Motor neuron (in vitro differentiated cells): ENCODE measurements around the gene DAP3. TPM values are rescaled to one million over a fixed set of nuclear protein-coding genes. Genes with fewer than 3 reads are reported as not detected.
"Not testable (repeated sequence)": the region's sequence is repeated elsewhere in the genome, so short reads cannot be mapped to it uniquely, and the experiment has no call there.

ENCODE experiments used
- ATAC-seq, 8 experiments: fragments of 200-7000 bp; cut with Tn5 transposase; replicated peaks in 6 of 8; 2 replicates each; pipeline ENCODE4 v1.8.0; 2021; ENCODE audit warnings: mild to moderate bottlenecking in 8 of 8, moderate library complexity in 8 of 8
- H3K27ac ChIP-seq, 2 donors: fragments of 250-450 bp; sonication (Bioruptor Pico); 2 replicates each; pipeline ENCODE4 v1.9.0; 2021; ENCODE audit warnings: antibody characterized with exemption in 2 of 2, mild to moderate bottlenecking in 2 of 2, moderate library complexity in 1 of 2
- H3K4me1 ChIP-seq, 2 donors: fragments of 250-450 bp; sonication (Bioruptor Pico); replicated peaks in 1 of 2; 2 replicates each; pipeline ENCODE4 v1.6.1; 2021; ENCODE audit warnings: antibody characterized with exemption in 2 of 2, mild to moderate bottlenecking in 2 of 2, moderate library complexity in 1 of 2
- H3K4me3 ChIP-seq, 5 donors: fragments of 250-450 bp; sonication (Bioruptor Pico); 2 replicates each; pipeline ENCODE4 v1.9.0; 2021; ENCODE audit warnings: antibody characterized with exemption in 5 of 5, mild to moderate bottlenecking in 5 of 5, moderate library complexity in 4 of 5
- whole genome bisulfite sequencing, 10 experiments: fragments of 450-650 bp; shearing (Covaris generic); methylation state at CpG; one replicate each; pipeline ENCODE4 v1.0.0; 2022; 5-methylcytosine and 5-hydroxymethylcytosine counted together
- in situ Hi-C, 9 experiments: fragments of 400-800 bp; cut with MboI; loops; one replicate each; pipeline ENCODE4 v1.15.0; 2021; ENCODE audit warnings: low sequenced_read_pairs in 9 of 9, low pct_unique_long_range_greater_than_20kb in 2 of 9; ENCODE audit not compliant: unreplicated experiment in 9 of 9
- total RNA-seq, 8 experiments: library from RNA; unstranded; fragments of 300-600 nt; gene quantifications; 2 replicates each; pipeline versions ENCODE4 v1.2.3 to v1.2.4, GENCODE V29; 2022

The DAP3 gene
- total RNA-seq, 8 experiments from 2014 or later, result 88.3 to 169 (median 120) TPM

- H3K27ac ChIP-seq, result peak overlapping the region; percentile 84 to 85
- H3K4me1 ChIP-seq, result peaks cover 0 to 4% of the 10 kb centered on the region in 2 donors
- peak overlapping the region; percentile 43 to 51 (median 47) for H3K4me3 ChIP-seq
- in situ Hi-C loops, result no loop called here
- WGBS, 10 experiments, result 29 to 85% (median 63%) methylated on average over 1 to 9 of the region's 9 CpGs
- ATAC-seq, result no peak
Observed at GRCh38 chr1:155744711-155745283, 55.9 kb downstream of the DAP3 start.

DNA sequence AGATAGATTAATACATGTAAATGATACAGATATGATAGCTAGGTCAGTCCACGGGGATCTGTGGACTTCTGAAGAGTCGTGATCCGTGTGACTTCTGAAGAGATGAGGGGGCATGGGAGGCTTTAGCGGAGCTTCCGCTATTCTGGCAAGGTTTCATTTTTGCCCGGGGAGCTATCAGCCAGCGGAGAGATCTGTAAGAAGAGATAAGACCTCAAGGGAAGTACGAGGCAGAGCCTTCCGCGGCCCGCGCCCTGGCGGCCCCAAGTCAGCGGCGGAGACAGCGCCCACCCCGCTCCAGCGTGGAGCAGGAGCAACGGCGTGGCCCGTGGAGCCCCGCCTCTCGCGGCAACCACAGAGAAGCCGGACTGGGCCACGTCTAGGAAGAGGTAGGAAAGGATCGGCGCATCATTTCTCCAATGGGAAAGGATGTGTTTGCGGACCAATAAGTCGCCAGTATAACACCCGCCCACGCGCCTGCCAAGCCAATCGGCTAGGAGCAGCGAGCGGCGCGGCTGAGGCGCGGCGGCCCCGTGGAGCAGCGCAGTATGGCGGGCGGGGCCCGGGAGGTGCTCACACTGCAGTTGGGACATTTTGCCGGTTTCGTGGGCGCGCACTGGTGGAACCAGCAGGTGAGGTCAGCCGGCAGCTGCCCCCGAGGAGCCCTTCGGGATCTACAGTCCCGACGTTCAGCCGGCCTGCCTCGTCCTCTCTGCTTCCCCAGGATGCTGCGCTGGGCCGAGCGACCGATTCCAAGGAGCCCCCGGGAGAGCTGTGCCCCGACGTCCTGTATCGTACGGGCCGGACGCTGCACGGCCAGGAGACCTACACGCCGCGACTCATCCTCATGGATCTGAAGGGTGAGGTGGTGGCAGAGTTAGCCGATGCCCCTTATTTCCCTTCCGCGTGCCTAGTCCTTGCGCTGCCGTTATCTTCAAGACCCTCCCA lies 56.7 kb downstream of the DAP3 start:
- peak; percentile 90 to 97 (median 94) for ATAC-seq
- Histone ChIP-seq H3K4me3 (peak overlapping the region; percentile 43 to 51 (median 47)), H3K27ac (peak overlapping the region; percentile 84 to 85)
- in situ Hi-C loops, H3K4me1 ChIP-seq: not testable (repeated sequence)
- WGBS, 10 experiments, result 0 to 6% (median 0%) methylated on average over 1 to 15 of the region's 77 CpGs; no CpG with 5 or more reads in 1 of the 10 experiments

- in situ Hi-C loops, ATAC-seq, H3K4me1 ChIP-seq, H3K27ac ChIP-seq, H3K4me3 ChIP-seq: not testable (repeated sequence)
- 80 to 100% (median 100%) methylated on average over 1 to 2 of the region's 12 CpGs; no CpG with 5 or more reads in 5 of the 10 experiments for WGBS, 10 experiments
Observed at GRCh38 chr1:155747586-155747985, 58.7 kb downstream of the DAP3 start.

DNA sequence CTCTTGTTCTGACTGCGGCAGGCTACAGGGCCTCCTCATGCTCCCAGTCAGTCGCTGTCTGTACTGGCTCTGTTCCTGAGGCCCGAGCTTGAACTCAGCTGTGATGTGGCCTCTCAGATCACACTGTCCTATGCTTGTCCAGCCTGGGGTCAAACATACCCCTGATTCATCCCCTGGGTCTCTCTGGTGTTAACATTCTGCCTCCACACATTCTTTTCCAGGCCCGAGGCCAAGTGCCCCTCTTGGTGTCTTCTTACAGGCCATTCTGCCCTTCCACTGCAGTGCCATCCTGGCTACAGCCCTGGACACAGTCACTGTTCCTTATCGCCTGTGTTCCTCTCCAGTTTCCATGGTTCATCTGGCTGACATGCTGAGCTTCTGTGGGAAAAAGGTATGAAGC lies 59.2 kb downstream of the DAP3 start:
- WGBS, 10 experiments, result 80 to 100% (median 98%) methylated on average over 1 to 3 of the region's 5 CpGs; no CpG with 5 or more reads in 6 of the 10 experiments
- ATAC-seq, H3K27ac ChIP-seq, in situ Hi-C loops, H3K4me1 ChIP-seq, H3K4me3 ChIP-seq: not testable (repeated sequence)

DNA sequence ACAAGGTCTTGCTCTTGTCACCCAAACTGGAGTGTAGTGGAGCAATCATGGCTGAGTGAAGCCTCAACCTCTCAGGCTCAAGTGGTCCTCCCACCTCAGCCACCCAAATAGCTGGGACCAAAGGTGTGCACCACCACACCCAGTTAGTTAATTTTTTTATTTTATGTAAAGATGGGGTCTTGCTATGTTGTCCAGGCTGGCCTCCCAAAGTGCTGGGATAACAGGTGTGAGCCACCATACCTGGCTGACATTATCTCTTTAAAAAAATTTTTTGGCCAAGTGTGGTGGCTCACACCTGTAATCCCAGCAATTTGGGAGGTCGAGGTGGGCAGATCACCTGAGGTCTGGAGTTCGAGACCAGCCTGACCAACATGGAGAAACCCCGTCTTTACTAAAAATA lies 70.1 kb downstream of the DAP3 start:
- H3K4me3 ChIP-seq, H3K27ac ChIP-seq, ATAC-seq, in situ Hi-C loops, H3K4me1 ChIP-seq: not testable (repeated sequence)
- WGBS, 10 experiments, result 90 to 100% (median 98%) methylated on average over 1 to 3 of the region's 3 CpGs; no CpG with 5 or more reads in 4 of the 10 experiments

DNA sequence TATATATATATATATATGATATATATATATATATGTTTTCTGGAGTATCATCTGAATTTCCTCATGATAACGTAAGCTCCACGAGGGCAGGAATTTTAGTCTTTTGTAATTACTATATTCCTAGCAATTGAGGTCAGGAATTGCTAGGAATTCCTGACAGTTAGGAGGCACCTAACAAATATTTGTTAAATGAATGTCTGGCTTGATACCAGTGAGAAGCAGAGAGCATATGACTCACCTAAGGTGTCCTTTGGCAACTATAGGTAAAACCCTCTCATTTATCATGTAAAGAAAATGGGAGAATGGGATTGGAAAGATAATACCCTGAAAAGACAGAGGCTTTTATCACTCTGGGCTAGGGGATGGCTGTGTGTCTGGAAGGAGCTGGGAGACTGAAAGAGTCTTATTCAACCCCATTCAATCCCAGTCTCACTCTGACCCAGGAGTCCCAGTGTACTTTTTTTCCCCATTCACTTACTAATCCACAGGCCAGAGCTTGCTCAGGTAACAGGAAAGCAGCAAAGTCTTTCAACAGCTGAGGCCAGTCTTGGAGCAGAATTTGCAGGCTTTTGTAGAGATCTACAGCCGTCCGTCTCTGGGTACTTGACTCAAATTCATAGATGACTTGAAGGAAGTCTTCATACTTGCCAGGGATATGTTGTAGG lies 71.2 kb downstream of the DAP3 start:
- Histone ChIP-seq H3K27ac (no peak overlapping the region), H3K4me3 (no peak overlapping the region), H3K4me1 (no peaks in the 10 kb centered on the region)
- ATAC-seq, result no peak
- in situ Hi-C loops, result loop anchor here in 1 of 9 experiments (10.0 kb wide), 1 partner anchor 65 kb away; no protein-coding TSS in a partner anchor
- WGBS, 10 experiments, result 80 to 100% (median 94%) methylated on average over 1 to 4 of the region's 4 CpGs; no CpG with 5 or more reads in 1 of the 10 experiments

DNA sequence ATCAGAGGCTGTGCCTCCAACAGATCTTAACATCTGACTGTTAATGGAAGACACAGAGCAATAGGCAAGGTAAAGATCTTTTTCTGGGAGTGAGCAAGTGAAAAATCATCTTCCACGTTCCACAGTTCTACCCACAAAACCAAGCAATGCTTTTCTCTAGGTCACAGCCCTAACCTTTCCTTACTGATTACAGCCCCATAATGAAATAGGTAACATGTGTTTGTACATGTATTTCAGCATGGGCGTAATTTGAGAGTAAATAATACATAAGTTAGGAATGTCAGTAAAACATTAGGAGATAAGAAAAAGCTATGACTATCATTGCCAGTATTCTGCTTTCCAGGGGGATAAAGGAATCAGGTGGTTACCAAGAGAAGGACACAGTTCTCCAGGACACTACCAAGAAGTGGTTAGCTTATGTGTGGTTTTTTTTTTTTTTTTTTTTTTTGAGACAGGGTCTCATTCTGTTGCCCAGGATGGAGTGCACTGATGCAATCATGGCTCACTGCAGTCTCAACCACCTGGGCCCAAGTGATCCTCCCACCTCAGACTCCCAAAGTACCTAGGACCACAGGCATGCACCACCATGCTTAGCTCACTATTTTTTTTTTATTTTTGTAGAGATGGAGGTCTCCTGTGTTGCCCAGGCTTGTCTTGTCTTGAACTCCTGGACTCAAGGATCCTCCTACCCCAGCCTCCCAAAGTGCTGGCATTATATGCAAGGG lies 72.0 kb downstream of the DAP3 start:
- in situ Hi-C loops, result loop anchor here in 1 of 9 experiments (10.0 kb wide), 1 partner anchor 64 kb away; no protein-coding TSS in a partner anchor
- Histone ChIP-seq H3K4me3 (no peak overlapping the region), H3K27ac (no peak overlapping the region), H3K4me1 (no peaks in the 10 kb centered on the region)
- no peak for ATAC-seq
- 60 to 100% (median 100%) methylated on average over 1 to 2 of the region's 2 CpGs; no CpG with 5 or more reads in 2 of the 10 experiments for WGBS, 10 experiments

GRCh38 chr1:155761736-155762405 lies 73.0 kb downstream of the DAP3 start:
- Histone ChIP-seq H3K27ac (no peak overlapping the region), H3K4me3 (no peak overlapping the region), H3K4me1 (no peaks in the 10 kb centered on the region)
- 87 to 100% (median 94%) methylated on average over 1 to 11 of the region's 11 CpGs; no CpG with 5 or more reads in 2 of the 10 experiments for WGBS, 10 experiments
- no peak for ATAC-seq
- in situ Hi-C loops, result loop anchor here in 1 of 9 experiments (10.0 kb wide), 1 partner anchor 63 kb away; no protein-coding TSS in a partner anchor

- in situ Hi-C loops, result loop anchor here in 1 of 9 experiments (10.0 kb wide), 1 partner anchor 62 kb away; no protein-coding TSS in a partner anchor
- not testable (repeated sequence) for H3K4me3 ChIP-seq, H3K4me1 ChIP-seq, H3K27ac ChIP-seq
- 20 to 100% (median 96%) methylated on average over 1 to 6 of the region's 6 CpGs for WGBS, 10 experiments
- peak; percentile 28 to 69 (median 60) for ATAC-seq
Observed at GRCh38 chr1:155763090-155763815, 74.4 kb downstream of the DAP3 start.

GRCh38 chr1:155763989-155764388 lies 75.1 kb downstream of the DAP3 start:
- WGBS, 10 experiments, result 85 to 100% (median 93%) methylated on average over 1 to 7 of the region's 7 CpGs; no CpG with 5 or more reads in 1 of the 10 experiments
- ATAC-seq, H3K4me3 ChIP-seq, H3K27ac ChIP-seq, H3K4me1 ChIP-seq: not testable (repeated sequence)
- in situ Hi-C loops, result loop anchor here in 1 of 9 experiments (10.0 kb wide), 1 partner anchor 61 kb away; no protein-coding TSS in a partner anchor

DNA sequence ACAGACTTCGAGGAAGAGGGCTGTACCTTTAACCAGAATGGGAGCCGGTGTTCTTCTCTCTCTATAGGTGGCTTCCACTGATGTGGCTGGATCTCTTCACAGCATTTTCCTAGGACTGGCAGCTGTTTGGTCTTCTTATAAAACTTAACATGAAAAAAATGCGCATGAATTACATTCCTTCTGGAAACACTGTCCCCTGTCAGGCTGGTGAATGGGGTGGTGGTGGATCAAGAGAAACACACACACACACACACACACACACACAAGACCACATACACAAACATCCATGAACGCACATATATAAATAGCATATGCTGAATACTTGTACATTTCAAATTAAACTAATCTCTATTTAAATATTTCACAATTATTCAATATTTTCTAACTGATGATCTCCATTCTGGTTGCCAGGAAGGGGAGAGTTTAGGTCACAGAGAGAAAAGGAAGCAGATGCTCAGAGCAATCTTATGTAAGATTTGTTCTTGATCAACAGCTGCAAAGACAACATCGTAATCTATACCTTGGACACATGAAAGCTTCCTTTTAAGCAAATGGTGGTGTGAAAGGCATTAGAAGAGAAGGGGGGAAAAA lies 78.6 kb downstream of the DAP3 start:
- 57 to 100% (median 97%) methylated on average over 1 to 2 of the region's 5 CpGs; no CpG with 5 or more reads in 4 of the 10 experiments for WGBS, 10 experiments
- not testable (repeated sequence) for H3K4me3 ChIP-seq, H3K4me1 ChIP-seq, H3K27ac ChIP-seq
- ATAC-seq, result peak in 4 of 8 experiments; percentile 5 to 85 (median 82)
- in situ Hi-C loops, result loop anchor here in 1 of 9 experiments (10.0 kb wide), 1 partner anchor 57 kb away; no protein-coding TSS in a partner anchor
